ENCODE measurements around the gene RBM15B.

- TF ChIP-seq CTCF (IDR thresholded peaks at IDR 0.05) (no peak), POLR2A (IDR thresholded peaks at IDR 0.05) (no peak)
Observed at GRCh38 chr3:51354731-51355615, 36.1 kb upstream of the RBM15B start.

All from lower leg skin (tissue), 3 donors.